Measurements from ENCODE around the gene NOS3. TPM values are rescaled to one million over a fixed set of nuclear protein-coding genes. Genes with fewer than 3 reads are reported as not detected.

The NOS3 gene
- total and polyA plus RNA-seq, 2 experiments from 2014 or later: 0.32 to 0.83 TPM

DNA sequence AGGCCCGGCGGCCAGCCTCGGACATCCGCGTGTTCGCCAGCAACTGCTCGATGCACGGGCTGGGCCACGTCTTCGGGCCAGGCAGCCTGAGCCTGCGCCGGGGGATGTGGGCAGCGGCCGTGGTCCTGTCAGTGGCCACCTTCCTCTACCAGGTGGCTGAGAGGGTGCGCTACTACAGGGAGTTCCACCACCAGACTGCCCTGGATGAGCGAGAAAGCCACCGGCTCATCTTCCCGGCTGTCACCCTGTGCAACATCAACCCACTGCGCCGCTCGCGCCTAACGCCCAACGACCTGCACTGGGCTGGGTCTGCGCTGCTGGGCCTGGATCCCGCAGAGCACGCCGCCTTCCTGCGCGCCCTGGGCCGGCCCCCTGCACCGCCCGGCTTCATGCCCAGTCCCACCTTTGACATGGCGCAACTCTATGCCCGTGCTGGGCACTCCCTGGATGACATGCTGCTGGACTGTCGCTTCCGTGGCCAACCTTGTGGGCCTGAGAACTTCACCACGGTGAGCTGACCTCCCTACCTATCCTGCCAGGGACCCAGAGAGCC is 58.2 kb downstream of the NOS3 start:
- no peak overlapping the region for H3K27ac ChIP-seq
- no peak for DNase-seq
- no peaks in the 10 kb centered on the region for H3K27me3 ChIP-seq (replicated peaks; ENCODE audit: insufficient read depth)
- in situ Hi-C loops (cut with MboI): no loop called here
- no peak overlapping the region for H3K9ac ChIP-seq
- no peak overlapping the region for H3K4me3 ChIP-seq
- peaks cover 9% of the 10 kb centered on the region for H3K4me1 ChIP-seq (ENCODE audit: insufficient read depth)
- H3K36me3 ChIP-seq (ENCODE audit: low read depth): no peaks in the 10 kb centered on the region
- peaks cover 13% of the 10 kb centered on the region for H3F3A ChIP-seq (ENCODE audit: insufficient read depth)
- H3K79me2 ChIP-seq (ENCODE audit: insufficient read depth): no peaks in the 10 kb centered on the region
- no peak for TF ChIP-seq EZH2phosphoT487 (IDR thresholded peaks at IDR 0.05; ENCODE audit: insufficient read depth, low read depth)
- WGBS, 2 experiments (ENCODE audit: low coverage in 1 of 2, low lambda C conversion rate in 2 of 2, missing lambda C conversion rate in 2 of 2): 92 to 93% methylated on average over 38 of the region's 38 CpGs
- H2AFZ ChIP-seq: no peak overlapping the region
- no peaks in the 10 kb centered on the region for H3K9me3 ChIP-seq (ENCODE audit: low read depth)
- no peaks in the 10 kb centered on the region for H4K20me1 ChIP-seq (ENCODE audit: insufficient read depth)
- no peak overlapping the region for H3K4me2 ChIP-seq (ENCODE audit: unreplicated experiment)
- H3K9me2 ChIP-seq (ENCODE audit: insufficient read depth): no peaks in the 10 kb centered on the region

DNA sequence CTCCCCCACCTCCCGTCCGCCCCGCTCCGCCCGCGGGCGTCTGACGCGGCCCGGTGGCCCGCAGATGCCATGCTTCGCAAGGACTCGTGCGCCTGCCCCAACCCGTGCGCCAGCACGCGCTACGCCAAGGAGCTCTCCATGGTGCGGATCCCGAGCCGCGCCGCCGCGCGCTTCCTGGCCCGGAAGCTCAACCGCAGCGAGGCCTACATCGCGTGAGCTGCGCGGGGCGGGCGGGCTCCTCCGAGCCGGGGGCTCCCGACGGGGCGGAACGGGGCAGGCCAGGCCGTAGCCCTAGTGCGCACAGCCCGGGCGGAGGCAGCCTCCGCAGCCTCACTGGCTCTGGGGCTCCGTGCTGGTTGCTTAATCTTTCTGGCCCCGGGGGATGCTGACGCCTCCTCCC is 60.3 kb downstream of the NOS3 start:
- peak overlapping the region; percentile 16 for H3K4me2 ChIP-seq (ENCODE audit: unreplicated experiment)
- H3K9ac ChIP-seq: no peak overlapping the region
- WGBS, 2 experiments (ENCODE audit: low coverage in 1 of 2, low lambda C conversion rate in 2 of 2, missing lambda C conversion rate in 2 of 2): 6 to 10% methylated on average over 13 to 44 of the region's 50 CpGs
- no peaks in the 10 kb centered on the region for H3K27me3 ChIP-seq (replicated peaks; ENCODE audit: insufficient read depth)
- peaks cover 13% of the 10 kb centered on the region for H3F3A ChIP-seq (ENCODE audit: insufficient read depth)
- no peaks in the 10 kb centered on the region for H3K9me3 ChIP-seq (ENCODE audit: low read depth)
- no peaks in the 10 kb centered on the region for H4K20me1 ChIP-seq (ENCODE audit: insufficient read depth)
- no peak overlapping the region for H2AFZ ChIP-seq
- H3K36me3 ChIP-seq (ENCODE audit: low read depth): no peaks in the 10 kb centered on the region
- TF ChIP-seq EZH2phosphoT487 (IDR thresholded peaks at IDR 0.05; ENCODE audit: insufficient read depth, low read depth) (no peak), EZH2 (IDR thresholded peaks at IDR 0.05; ENCODE audit: insufficient read depth, poor library complexity, severe bottlenecking) (no peak)
- H3K4me3 ChIP-seq: no peak overlapping the region
- peaks cover 9% of the 10 kb centered on the region for H3K4me1 ChIP-seq (ENCODE audit: insufficient read depth)
- DNase-seq: peak; percentile 89
- no peaks in the 10 kb centered on the region for H3K79me2 ChIP-seq (ENCODE audit: insufficient read depth)
- H3K9me2 ChIP-seq (ENCODE audit: insufficient read depth): no peaks in the 10 kb centered on the region
- in situ Hi-C loops (cut with MboI): loop anchor here (10.0 kb wide), 1 partner anchor 56 kb away; the partner anchor contains the start of gene NOS3
- no peak overlapping the region for H3K27ac ChIP-seq

- Histone ChIP-seq H3K9me3 (ENCODE audit: low read depth) (no peaks in the 10 kb centered on the region), H3K4me1 (ENCODE audit: insufficient read depth) (peaks cover 6% of the 10 kb centered on the region; the same call in 1 of the 2 replicates)
- 81 to 89% methylated on average over 4 of the region's 4 CpGs for WGBS, 2 experiments (ENCODE audit: low coverage in 1 of 2, low lambda C conversion rate in 2 of 2, missing lambda C conversion rate in 2 of 2)
These were observed 62.3 kb downstream of the NOS3 start for GRCh38 chr7:151053096-151053495.

GRCh38 chr7:151053751-151054150 is 62.9 kb downstream of the NOS3 start:
- Histone ChIP-seq H3K4me1 (ENCODE audit: insufficient read depth) (peaks cover 11% of the 10 kb centered on the region), H3K4me3 (no peak overlapping the region), H3K9me3 (ENCODE audit: low read depth) (no peaks in the 10 kb centered on the region), H3K79me2 (ENCODE audit: insufficient read depth) (0 out of 2 replicates have a peak, but pooled peaks cover 4% of the 10 kb centered on the region), H2AFZ (no peak overlapping the region), H3K9ac (no peak overlapping the region), H3F3A (ENCODE audit: insufficient read depth) (peaks cover 5% of the 10 kb centered on the region), H3K9me2 (ENCODE audit: insufficient read depth) (no peaks in the 10 kb centered on the region), H3K4me2 (ENCODE audit: unreplicated experiment) (no peak overlapping the region), H4K20me1 (ENCODE audit: insufficient read depth) (no peaks in the 10 kb centered on the region), H3K27ac (no peak overlapping the region), H3K36me3 (ENCODE audit: low read depth) (no peaks in the 10 kb centered on the region), H3K27me3 (replicated peaks; ENCODE audit: insufficient read depth) (no peaks in the 10 kb centered on the region)
- in situ Hi-C loops (cut with MboI): loop anchor here (10.0 kb wide), 1 partner anchor 59 kb away; the partner anchor contains the start of gene NOS3
- no peak for DNase-seq
- WGBS, 2 experiments (ENCODE audit: low coverage in 1 of 2, low lambda C conversion rate in 2 of 2, missing lambda C conversion rate in 2 of 2): 80% methylated on average over 8 of the region's 8 CpGs
- TF ChIP-seq EZH2phosphoT487 (IDR thresholded peaks at IDR 0.05; ENCODE audit: insufficient read depth, low read depth): no peak
- TF ChIP-seq EZH2 (IDR thresholded peaks at IDR 0.05; ENCODE audit: insufficient read depth, poor library complexity, severe bottlenecking): no peak

More at GRCh38 chr7:151053096-151053495, 62.3 kb downstream of the NOS3 start:
- Histone ChIP-seq H3K79me2 (ENCODE audit: insufficient read depth) (0 out of 2 replicates have a peak, but pooled peaks cover 4% of the 10 kb centered on the region), H3K4me3 (no peak overlapping the region), H3F3A (ENCODE audit: insufficient read depth) (no peaks in the 10 kb centered on the region), H3K9ac (no peak overlapping the region), H4K20me1 (ENCODE audit: insufficient read depth) (no peaks in the 10 kb centered on the region), H3K27me3 (replicated peaks; ENCODE audit: insufficient read depth) (no peaks in the 10 kb centered on the region), H3K9me2 (ENCODE audit: insufficient read depth) (no peaks in the 10 kb centered on the region), H3K27ac (no peak overlapping the region), H3K36me3 (ENCODE audit: low read depth) (no peaks in the 10 kb centered on the region), H2AFZ (no peak overlapping the region), H3K4me2 (ENCODE audit: unreplicated experiment) (no peak overlapping the region)
- TF ChIP-seq EZH2 (IDR thresholded peaks at IDR 0.05; ENCODE audit: insufficient read depth, poor library complexity, severe bottlenecking) (no peak), EZH2phosphoT487 (IDR thresholded peaks at IDR 0.05; ENCODE audit: insufficient read depth, low read depth) (no peak)
- in situ Hi-C loops (cut with MboI): loop anchor here (10.0 kb wide), 1 partner anchor 58 kb away; the partner anchor contains the start of gene NOS3
- DNase-seq: no peak

Data from GM23248 (cell line).